Measurements from ENCODE around the gene CEP192.

The CEP192 gene

GRCh38 chr18:13048061-13048595, 57.0 kb downstream of the CEP192 start:
- H3F3A ChIP-seq (ENCODE audit: low read depth) = no peaks in the 10 kb centered on the region; the same call in 1 of the 2 replicates
- H3K4me2 ChIP-seq (ENCODE audit: low read depth, low read length, poor library complexity, severe bottlenecking) = no peak overlapping the region
- no peak overlapping the region for H3K4me3 ChIP-seq (ENCODE audit: low read length, poor library complexity, severe bottlenecking)
- no peaks in the 10 kb centered on the region for H3K9me3 ChIP-seq (ENCODE audit: insufficient read depth, low read depth, low read length)
- H3K36me3 ChIP-seq (ENCODE audit: insufficient read depth, low read length) = peaks cover 82% of the 10 kb centered on the region
- TF ChIP-seq CTCF (conservative IDR thresholded peaks at IDR 0.05; ENCODE audit: low read length) (no peak), EZH2phosphoT487 (IDR thresholded peaks at IDR 0.05; ENCODE audit: borderline replicate concordance) (no peak)
- H3K9ac ChIP-seq (ENCODE audit: low read depth, low read length, poor library complexity, severe bottlenecking) = no peak overlapping the region
- H3K79me2 ChIP-seq (ENCODE audit: insufficient read depth, low read length) = peaks cover 14% of the 10 kb centered on the region
- H2AFZ ChIP-seq (ENCODE audit: low read length) = no peak overlapping the region
- H4K20me1 ChIP-seq (ENCODE audit: insufficient read depth, low read length, poor library complexity, severe bottlenecking) = no peaks in the 10 kb centered on the region
- no peaks in the 10 kb centered on the region for H3K27me3 ChIP-seq (ENCODE audit: insufficient read depth, low read length, poor library complexity, severe bottlenecking)
- no peaks in the 10 kb centered on the region for H3K9me2 ChIP-seq (replicated peaks; ENCODE audit: low read depth, low read length)
- peaks cover 8% of the 10 kb centered on the region for H3K4me1 ChIP-seq (ENCODE audit: insufficient read depth, low read length, poor library complexity, severe bottlenecking)

- no peaks in the 10 kb centered on the region for H3K4me1 ChIP-seq (ENCODE audit: insufficient read depth, low read length, poor library complexity, severe bottlenecking)
- H3K9ac ChIP-seq (ENCODE audit: low read depth, low read length, poor library complexity, severe bottlenecking) = no peak overlapping the region
- no peaks in the 10 kb centered on the region for H4K20me1 ChIP-seq (ENCODE audit: insufficient read depth, low read length, poor library complexity, severe bottlenecking)
- H3K36me3 ChIP-seq (ENCODE audit: insufficient read depth, low read length) = peaks cover 92% of the 10 kb centered on the region
- H3F3A ChIP-seq (ENCODE audit: low read depth) = no peaks in the 10 kb centered on the region
- H3K4me2 ChIP-seq (ENCODE audit: low read depth, low read length, poor library complexity, severe bottlenecking) = no peak overlapping the region
- TF ChIP-seq CTCF (conservative IDR thresholded peaks at IDR 0.05; ENCODE audit: low read length) (no peak), EZH2phosphoT487 (IDR thresholded peaks at IDR 0.05; ENCODE audit: borderline replicate concordance) (no peak)
- H2AFZ ChIP-seq (ENCODE audit: low read length) = no peak overlapping the region
- H3K4me3 ChIP-seq (ENCODE audit: low read length, poor library complexity, severe bottlenecking) = no peak overlapping the region
- H3K9me2 ChIP-seq (replicated peaks; ENCODE audit: low read depth, low read length) = no peaks in the 10 kb centered on the region
- no peaks in the 10 kb centered on the region for H3K27me3 ChIP-seq (ENCODE audit: insufficient read depth, low read length, poor library complexity, severe bottlenecking)
- H3K79me2 ChIP-seq (ENCODE audit: insufficient read depth, low read length) = peaks cover under 1% of the 10 kb centered on the region; the same call in 1 of the 2 replicates
- H3K9me3 ChIP-seq (ENCODE audit: insufficient read depth, low read depth, low read length) = no peaks in the 10 kb centered on the region
Observed at GRCh38 chr18:13051159-13051558, 60.0 kb downstream of the CEP192 start.

- H3K9me2 ChIP-seq (replicated peaks; ENCODE audit: low read depth, low read length) = no peaks in the 10 kb centered on the region
- no peaks in the 10 kb centered on the region for H3K79me2 ChIP-seq (ENCODE audit: insufficient read depth, low read length)
- peaks cover 94% of the 10 kb centered on the region for H3K36me3 ChIP-seq (ENCODE audit: insufficient read depth, low read length)
- no peak for TF ChIP-seq EZH2phosphoT487 (IDR thresholded peaks at IDR 0.05; ENCODE audit: borderline replicate concordance)
- no peak for TF ChIP-seq CTCF (conservative IDR thresholded peaks at IDR 0.05; ENCODE audit: low read length)
- no peaks in the 10 kb centered on the region for H3K4me1 ChIP-seq (ENCODE audit: insufficient read depth, low read length, poor library complexity, severe bottlenecking)
- H3K9ac ChIP-seq (ENCODE audit: low read depth, low read length, poor library complexity, severe bottlenecking) = no peak overlapping the region
- no peak overlapping the region for H2AFZ ChIP-seq (ENCODE audit: low read length)
- no peaks in the 10 kb centered on the region for H3K27me3 ChIP-seq (ENCODE audit: insufficient read depth, low read length, poor library complexity, severe bottlenecking)
- no peaks in the 10 kb centered on the region for H3K9me3 ChIP-seq (ENCODE audit: insufficient read depth, low read depth, low read length)
- no peak overlapping the region for H3K4me2 ChIP-seq (ENCODE audit: low read depth, low read length, poor library complexity, severe bottlenecking)
- H4K20me1 ChIP-seq (ENCODE audit: insufficient read depth, low read length, poor library complexity, severe bottlenecking) = no peaks in the 10 kb centered on the region
- H3F3A ChIP-seq (ENCODE audit: low read depth) = no peaks in the 10 kb centered on the region
- no peak overlapping the region for H3K4me3 ChIP-seq (ENCODE audit: low read length, poor library complexity, severe bottlenecking)
Observed at GRCh38 chr18:13051950-13052349, 60.8 kb downstream of the CEP192 start.
